GM23338 (cell line): ENCODE results near the gene PPP1R12A. TPM values are rescaled to one million over a fixed set of nuclear protein-coding genes. Genes with fewer than 3 reads are reported as not detected.

Source experiments
- ATAC-seq: fragments of 200-7000 bp; cut with Tn5 transposase; 3 replicates; pipeline ENCODE4 v1.9.1; 2020
- DNase-seq: peaks from one replicate; pipeline ENCODE4 v3.0.0-alpha.2; 2015; ENCODE audit warnings: low spot score
- H2AFZ ChIP-seq: fragments of 200-600 bp; sonication (generic); 2 replicates; pipeline ENCODE4 v1.8.0; 2016; ENCODE audit warnings: antibody characterized with exemption, mild to moderate bottlenecking, moderate library complexity
- H3F3A ChIP-seq: fragments of 200-600 bp; sonication (generic); replicated peaks from 2 replicates; pipeline ENCODE4 v1.8.0; 2017; ENCODE audit warnings: antibody characterized with exemption, mixed run types, low read depth
- H3K27ac ChIP-seq: fragments of 200-600 bp; sonication (generic); 2 replicates; pipeline ENCODE4 v1.6.1; 2016; ENCODE audit warnings: low read depth
- H3K27me3 ChIP-seq: fragments of 200-600 bp; sonication (generic); 2 replicates; pipeline ENCODE4 v1.8.0; 2016; ENCODE audit warnings: mild to moderate bottlenecking, mixed run types, moderate library complexity; ENCODE audit not compliant: insufficient read depth
- H3K36me3 ChIP-seq: fragments of 200-600 bp; sonication (generic); 2 replicates; pipeline ENCODE4 v1.8.0; 2016; ENCODE audit warnings: mild to moderate bottlenecking; ENCODE audit not compliant: insufficient read depth
- H3K4me1 ChIP-seq: fragments of 200-600 bp; sonication (generic); 2 replicates; pipeline ENCODE4 v1.8.0; 2016; ENCODE audit warnings: mild to moderate bottlenecking, moderate library complexity; ENCODE audit not compliant: insufficient read depth
- H3K4me2 ChIP-seq: fragments of 200-600 bp; sonication (generic); 2 replicates; pipeline ENCODE4 v1.7.1; 2017; ENCODE audit warnings: mixed run types
- H3K4me3 ChIP-seq: fragments of 200-600 bp; sonication (generic); 2 replicates; pipeline ENCODE4 v1.6.1; 2016; ENCODE audit warnings: mixed run types
- H3K79me2 ChIP-seq: fragments of 200-600 bp; sonication (generic); replicated peaks from 2 replicates; pipeline ENCODE4 v1.8.0; 2017; ENCODE audit warnings: mild to moderate bottlenecking; ENCODE audit not compliant: insufficient read depth
- H3K9me2 ChIP-seq: fragments of 200-600 bp; sonication (generic); 2 replicates; pipeline ENCODE4 v1.8.0; 2017; ENCODE audit not compliant: insufficient read depth
- H4K20me1 ChIP-seq: fragments of 200-600 bp; sonication (generic); replicated peaks from 2 replicates; pipeline ENCODE4 v1.8.0; 2017; ENCODE audit warnings: mild to moderate bottlenecking; ENCODE audit not compliant: insufficient read depth
- H3K27ac Mint-ChIP-seq: 2 replicates; pipeline ENCODE4 v1.8.0; 2020; ENCODE audit warnings: inconsistent platforms, mild to moderate bottlenecking, moderate library complexity, mixed read lengths
- H3K27me3 Mint-ChIP-seq: 3 replicates; pipeline ENCODE4 v1.8.0; 2022; ENCODE audit warnings: low read depth, mild to moderate bottlenecking, moderate library complexity, mixed read lengths, inconsistent platforms; ENCODE audit not compliant: insufficient read depth, poor library complexity
- H3K36me3 Mint-ChIP-seq: 3 replicates; pipeline ENCODE4 v1.8.0; 2021; ENCODE audit warnings: low read depth, mild to moderate bottlenecking, inconsistent platforms, moderate library complexity, mixed read lengths
- H3K4me1 Mint-ChIP-seq: 3 replicates; pipeline ENCODE4 v1.8.0; 2020; ENCODE audit warnings: mild to moderate bottlenecking, inconsistent platforms, mixed read lengths
- H3K4me3 Mint-ChIP-seq: 3 replicates; pipeline ENCODE4 v1.8.0; 2021; ENCODE audit warnings: moderate library complexity, mild to moderate bottlenecking, inconsistent platforms, mixed read lengths
- H3K9me3 Mint-ChIP-seq: 3 replicates; pipeline ENCODE4 v1.8.0; 2020; ENCODE audit warnings: moderate library complexity, mild to moderate bottlenecking, inconsistent platforms, mixed read lengths
- CREB1 ChIP-seq: fragments of 250-450 bp; sonication (Bioruptor Pico); IDR thresholded peaks from 2 replicates; pipeline ENCODE4 v1.5.0; 2020; ENCODE audit warnings: low read depth, mild to moderate bottlenecking, moderate library complexity
- CTCF ChIP-seq, 2 experiments: fragments of 200-600 bp in 1 of 2; sonication (generic) in 1 of 2; conservative IDR thresholded peaks; 2 replicates each; pipeline versions ENCODE4 v1.5.1 to v1.6.1; 2016 to 2017; ENCODE audit warnings: antibody characterized with exemption in 2 of 2, low read depth in 2 of 2, mild to moderate bottlenecking in 2 of 2, moderate library complexity in 1 of 2
- ETS1 ChIP-seq: IDR thresholded peaks from 2 replicates; pipeline ENCODE4 v1.6.1; 2016; ENCODE audit warnings: antibody characterized with exemption
- EZH2 ChIP-seq: fragments of 200-600 bp; sonication (generic); IDR thresholded peaks from one replicate; pipeline ENCODE4 v1.8.0; 2017; ENCODE audit warnings: antibody characterized with exemption, mild to moderate bottlenecking, low read depth; ENCODE audit not compliant: unreplicated experiment
- EZH2phosphoT487 ChIP-seq: fragments of 200-600 bp; sonication (generic); IDR thresholded peaks from one replicate; pipeline ENCODE4 v1.8.1; 2018; ENCODE audit warnings: antibody characterized with exemption; ENCODE audit not compliant: unreplicated experiment
- NANOG ChIP-seq: IDR thresholded peaks from 2 replicates; pipeline ENCODE4 v1.6.1; 2016; ENCODE audit warnings: antibody characterized with exemption, borderline replicate concordance
- POLR2AphosphoS5 ChIP-seq: IDR thresholded peaks from 2 replicates; pipeline ENCODE4 v1.6.1; 2016; ENCODE audit warnings: antibody characterized with exemption, low read depth
- REST ChIP-seq: IDR thresholded peaks from one replicate; pipeline ENCODE4 v1.6.1; 2018; ENCODE audit warnings: antibody characterized with exemption; ENCODE audit not compliant: unreplicated experiment
- ZNF331 ChIP-seq: fragments of 250-450 bp; sonication (Bioruptor Pico); IDR thresholded peaks from 2 replicates; pipeline ENCODE4 v1.5.0; 2020; ENCODE audit warnings: low read depth, mild to moderate bottlenecking, moderate library complexity
- polyA plus RNA-seq: library from polyadenylated mRNA; unstranded; fragments of >200 nt; fragmentation: Nextera tagmentation; extraction: Ambion mirVana; gene quantifications from 2 replicates; pipeline ENCODE4 v1.2.1, GENCODE V29; 2016
- total RNA-seq: library from RNA; depleted of rRNA; stranded (reverse); fragments of >200 nt; shearing (Covaris generic); gene quantifications from 2 replicates; pipeline ENCODE4 v1.2.3, GENCODE V29; 2014

PPP1R12A gene
- total and polyA plus RNA-seq, 2 experiments from 2014 or later, result 91.6 to 146 TPM

- TF ChIP-seq REST (no peak), CTCF (conservative IDR thresholded peaks at IDR 0.05; ENCODE audit: low read depth in 2 of 2) (no peak), ZNF331 (CRISPR knock-in tag) (no peak), NANOG (no peak), ETS1 (no peak), CREB1 (CRISPR knock-in tag) (no peak), EZH2phosphoT487 (no peak)
Measured at GRCh38 chr12:79935624-79936345, 888 bp upstream of the PPP1R12A start (continued).

GRCh38 chr12:79934281-79935020, 446 bp downstream of the PPP1R12A start:
- peaks cover 27% of the 10 kb centered on the region for H3K4me1 Mint-ChIP-seq
- DNase-seq, result peak; percentile 74
- no peaks in the 10 kb centered on the region for H3K36me3 ChIP-seq
- no peaks in the 10 kb centered on the region for H3K27me3 ChIP-seq
- H3K27ac Mint-ChIP-seq, result peak overlapping the region; percentile 99
- no peak overlapping the region; the same call in 1 of the 2 replicates for H2AFZ ChIP-seq
- no peaks in the 10 kb centered on the region; the same call in 2 of the 3 replicates for H3K36me3 Mint-ChIP-seq
- peak; percentile 53 for ATAC-seq
- H3K79me2 ChIP-seq, result peaks cover 50% of the 10 kb centered on the region
- peak overlapping the region; percentile 87 for H3K4me2 ChIP-seq
- H3K9me2 ChIP-seq, result no peaks in the 10 kb centered on the region
- H3K4me1 ChIP-seq, result peaks cover 25% of the 10 kb centered on the region
- peaks cover 9% of the 10 kb centered on the region for H3K27me3 Mint-ChIP-seq
- H3K4me3 Mint-ChIP-seq, result peak overlapping the region; percentile 100
- H3K27ac ChIP-seq, result peak overlapping the region; percentile 96
- no peaks in the 10 kb centered on the region for H3F3A ChIP-seq
- H3K4me3 ChIP-seq, result peak overlapping the region; percentile 81
- H3K9me3 Mint-ChIP-seq, result no peaks in the 10 kb centered on the region; the same call in 2 of the 3 replicates
- peaks cover 17% of the 10 kb centered on the region for H4K20me1 ChIP-seq
- TF ChIP-seq CTCF (conservative IDR thresholded peaks at IDR 0.05; ENCODE audit: low read depth in 2 of 2), result no peak
- TF ChIP-seq REST, result no peak
- TF ChIP-seq EZH2, result no peak
- no peak; the same call in 1 of the 2 replicates for TF ChIP-seq POLR2AphosphoS5
